SJCRH30 (cell line): ENCODE measurements around the gene CD72. TPM values are rescaled to one million over a fixed set of nuclear protein-coding genes. Genes with fewer than 3 reads are reported as not detected.
"Not testable (repeated sequence)": the region's sequence is repeated elsewhere in the genome, so short reads cannot be mapped to it uniquely, and the experiment has no call there.

Experiments
- DNase-seq, 2 experiments: peaks; one replicate each; pipeline ENCODE4 v3.0.0-alpha.2; 2015 to 2020
- H3K27ac ChIP-seq: fragments of 250-450 bp; sonication (Bioruptor Pico); 2 replicates; pipeline ENCODE4 v1.5.1; 2020; ENCODE audit warnings: mild to moderate bottlenecking, moderate library complexity
- H3K27me3 ChIP-seq: fragments of 250-450 bp; sonication (Bioruptor Pico); 2 replicates; pipeline ENCODE4 v1.5.1; 2020; ENCODE audit warnings: mild to moderate bottlenecking, moderate library complexity
- H3K36me3 ChIP-seq: fragments of 250-450 bp; sonication (Bioruptor Pico); 2 replicates; pipeline ENCODE4 v1.5.1; 2020; ENCODE audit warnings: mild to moderate bottlenecking, moderate library complexity
- H3K4me1 ChIP-seq: fragments of 250-450 bp; sonication (Bioruptor Pico); 2 replicates; pipeline ENCODE4 v1.5.1; 2020; ENCODE audit warnings: mild to moderate bottlenecking, moderate library complexity
- H3K4me3 ChIP-seq: fragments of 250-450 bp; sonication (Bioruptor Pico); 2 replicates; pipeline ENCODE4 v1.5.1; 2020; ENCODE audit warnings: mild to moderate bottlenecking, moderate library complexity
- H3K9me3 ChIP-seq: fragments of 250-450 bp; sonication (Bioruptor Pico); replicated peaks from 2 replicates; pipeline ENCODE4 v1.5.1; 2020; ENCODE audit warnings: mild to moderate bottlenecking, moderate library complexity
- total RNA-seq: library from RNA; depleted of rRNA; stranded (reverse); fragments of >200 nt; shearing (Covaris generic); gene quantifications from 2 replicates; pipeline ENCODE4 v1.2.3, GENCODE V29; 2014

The CD72 gene
- total RNA-seq, 1 experiment from 2014 or later: not detected

DNA sequence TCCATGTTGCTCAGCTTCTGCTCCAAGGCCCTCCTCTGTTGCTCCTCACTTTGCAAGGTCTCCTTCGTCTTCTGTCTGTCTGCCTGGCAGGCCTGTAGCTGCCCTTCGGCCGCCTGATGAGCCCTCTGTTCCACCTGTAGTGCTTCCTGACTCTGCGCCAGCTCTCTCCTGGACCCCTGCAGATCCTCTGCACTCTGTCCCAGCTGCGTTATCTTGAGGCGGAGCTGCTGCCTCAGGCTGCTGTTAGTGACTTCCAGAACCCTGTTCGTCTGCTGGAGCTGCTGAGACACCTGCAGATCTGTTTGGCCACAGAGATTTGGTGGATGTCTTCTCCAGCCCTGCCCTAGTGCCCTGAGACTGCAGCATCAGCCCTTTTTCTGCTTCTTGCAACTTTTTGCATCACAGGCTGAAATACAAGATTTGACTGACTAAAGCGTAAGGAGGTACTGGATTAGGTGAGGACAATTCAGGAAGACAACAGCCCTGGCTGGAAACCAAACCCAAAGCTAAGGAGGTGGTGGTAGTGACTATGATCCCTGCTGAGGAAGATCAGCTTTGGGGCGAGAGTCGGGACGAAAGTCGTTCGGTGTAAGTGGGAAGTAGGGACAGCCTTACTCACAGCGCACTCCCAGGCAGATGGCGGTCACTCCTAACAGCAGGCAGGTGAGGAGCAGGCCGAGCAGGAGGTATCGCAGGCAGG lies 2.1 kb downstream of the CD72 start:
- no peak overlapping the region for H3K27ac ChIP-seq
- H3K36me3 ChIP-seq: no peaks in the 10 kb centered on the region
- no peak overlapping the region for H3K4me3 ChIP-seq
- H3K27me3 ChIP-seq: no peaks in the 10 kb centered on the region
- DNase-seq: no peak
- no peaks in the 10 kb centered on the region for H3K9me3 ChIP-seq
- peaks cover 4% of the 10 kb centered on the region; the same call in 1 of the 2 replicates for H3K4me1 ChIP-seq

DNA sequence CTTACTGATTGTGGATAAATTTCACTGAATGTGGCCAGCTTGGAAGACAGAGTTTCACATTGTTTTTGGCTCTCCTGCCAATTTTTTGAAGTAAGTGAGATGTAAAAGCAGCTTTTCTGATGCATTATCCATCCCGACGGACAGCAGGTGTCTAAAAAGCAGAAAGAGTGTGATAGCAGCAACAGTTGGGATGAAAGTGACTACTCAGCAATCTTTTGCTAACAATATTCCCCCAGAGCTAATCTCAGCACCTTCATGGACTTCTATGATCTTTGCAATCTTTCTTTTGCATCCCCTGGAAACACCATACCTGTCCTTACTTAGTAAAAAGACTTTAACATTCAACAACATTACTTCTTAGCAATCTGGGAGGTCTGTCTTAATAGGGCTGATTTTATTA lies 5.4 kb downstream of the CD72 start:
- no peak for DNase-seq
- no peak overlapping the region for H3K27ac ChIP-seq
- H3K36me3 ChIP-seq: no peaks in the 10 kb centered on the region
- H3K4me1 ChIP-seq: no peaks in the 10 kb centered on the region
- H3K4me3 ChIP-seq: no peak overlapping the region
- no peaks in the 10 kb centered on the region for H3K9me3 ChIP-seq
- no peaks in the 10 kb centered on the region for H3K27me3 ChIP-seq

DNA sequence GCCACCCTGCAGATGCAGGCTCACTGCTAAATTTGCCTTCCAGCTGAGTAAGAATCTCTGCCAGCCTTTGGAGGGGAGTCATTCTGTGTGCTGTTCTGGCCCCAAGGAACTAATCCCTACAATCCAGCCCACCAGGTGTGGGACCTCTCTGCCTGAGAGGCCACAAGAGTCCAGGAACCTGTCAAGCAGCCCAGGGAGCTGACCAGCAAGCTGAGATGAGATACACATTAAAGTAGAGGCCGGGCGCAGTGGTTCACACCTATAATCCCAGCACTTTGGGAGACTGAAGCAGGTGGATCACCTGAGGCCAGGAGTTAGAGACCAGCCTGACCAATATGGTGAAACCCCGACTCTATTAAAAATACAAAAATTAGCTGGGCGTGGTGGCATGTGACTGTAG lies 6.1 kb downstream of the CD72 start:
- DNase-seq, H3K4me1 ChIP-seq, H3K27me3 ChIP-seq, H3K4me3 ChIP-seq, H3K27ac ChIP-seq, H3K9me3 ChIP-seq, H3K36me3 ChIP-seq: not testable (repeated sequence)

DNA sequence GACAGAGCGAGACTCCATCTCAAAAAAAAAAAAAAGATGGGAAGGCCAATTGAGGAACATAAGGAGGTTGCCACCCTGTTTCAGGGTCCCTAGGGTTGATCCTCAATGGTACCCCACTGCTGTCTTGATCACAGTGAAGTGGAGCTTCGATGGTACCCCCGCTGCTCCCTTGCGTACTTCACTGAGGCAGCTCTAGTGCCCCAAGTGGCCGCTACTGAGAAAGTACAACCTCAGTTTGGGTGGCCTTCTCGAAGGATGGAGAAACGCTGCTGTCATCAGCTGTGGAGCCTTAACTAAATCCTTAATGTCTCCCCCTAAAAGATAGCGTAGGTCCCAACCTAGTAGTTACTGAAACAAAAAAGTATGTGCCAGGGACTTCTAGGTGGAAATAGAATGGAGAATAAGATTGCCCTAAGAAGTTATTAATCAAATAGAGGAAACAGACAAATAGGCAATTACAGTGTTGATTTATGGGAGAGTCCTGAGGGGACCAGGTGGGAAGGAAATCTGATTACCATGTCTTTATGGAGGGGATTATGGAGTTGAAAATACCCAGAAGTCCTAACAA lies 6.9 kb downstream of the CD72 start:
- no peak overlapping the region for H3K27ac ChIP-seq
- 0 out of 2 replicates have a peak, but pooled peaks cover 2% of the 10 kb centered on the region for H3K4me1 ChIP-seq
- no peak overlapping the region for H3K4me3 ChIP-seq
- H3K36me3 ChIP-seq: no peaks in the 10 kb centered on the region
- no peaks in the 10 kb centered on the region for H3K9me3 ChIP-seq
- peak in 1 of 2 experiments; percentile 46 for DNase-seq
- no peaks in the 10 kb centered on the region for H3K27me3 ChIP-seq

DNA sequence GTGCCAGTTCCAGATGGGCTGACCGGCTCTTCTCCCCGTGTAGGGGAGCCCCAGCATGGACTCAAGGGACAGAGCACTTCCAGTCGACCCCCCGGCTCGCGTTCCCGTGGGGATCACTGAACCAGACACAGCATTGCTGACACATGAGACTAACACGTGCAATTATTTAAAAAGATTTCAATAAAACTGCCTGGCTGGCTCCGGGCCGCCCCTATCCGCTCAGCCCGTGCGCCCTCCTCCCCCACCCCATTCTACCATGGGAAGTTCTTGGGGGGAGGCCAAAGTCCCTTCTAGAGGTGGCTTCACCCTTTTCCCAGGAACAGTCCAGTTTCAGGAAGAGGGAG lies 8.4 kb downstream of the CD72 start:
- H3K4me3 ChIP-seq: no peak overlapping the region
- H3K4me1 ChIP-seq: 0 out of 2 replicates have a peak, but pooled peaks cover 4% of the 10 kb centered on the region
- H3K27ac ChIP-seq: no peak overlapping the region
- DNase-seq: no peak
- H3K27me3 ChIP-seq: no peaks in the 10 kb centered on the region
- no peaks in the 10 kb centered on the region for H3K9me3 ChIP-seq
- no peaks in the 10 kb centered on the region for H3K36me3 ChIP-seq

DNA sequence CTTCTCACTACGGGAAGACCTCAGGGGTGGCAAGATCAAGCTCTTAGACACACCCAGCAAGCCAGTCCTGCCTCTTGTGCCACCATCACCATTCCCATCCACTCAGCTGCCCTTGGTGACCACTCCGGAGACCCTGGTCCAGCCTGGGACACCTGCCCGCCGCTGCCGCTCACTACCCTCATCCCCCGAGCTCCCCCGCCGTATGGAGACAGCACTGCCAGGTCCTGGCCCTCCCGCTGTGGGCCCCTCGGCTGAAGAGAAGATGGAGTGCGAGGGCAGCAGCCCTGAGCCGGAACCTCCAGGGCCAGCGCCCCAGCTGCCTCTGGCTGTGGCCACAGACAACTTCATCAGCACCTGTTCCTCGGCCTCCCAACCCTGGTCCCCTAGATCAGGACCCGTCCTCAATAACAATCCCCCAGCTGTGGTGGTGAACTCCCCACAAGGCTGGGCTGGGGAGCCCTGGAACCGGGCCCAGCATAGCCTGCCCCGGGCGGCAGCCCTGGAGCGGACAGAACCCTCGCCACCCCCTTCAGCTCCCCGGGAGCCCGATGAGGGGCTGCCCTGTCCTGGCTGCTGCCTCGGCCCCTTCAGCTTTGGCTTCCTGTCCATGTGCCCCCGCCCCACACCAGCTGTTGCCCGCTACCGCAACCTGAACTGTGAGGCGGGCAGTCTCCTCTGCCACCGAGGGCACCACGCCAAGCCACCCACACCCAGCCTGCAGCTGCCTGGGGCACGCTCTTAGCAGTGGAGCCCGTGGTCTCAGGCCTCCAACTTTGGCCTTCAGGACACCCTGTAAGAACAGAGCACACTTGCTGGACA lies 9.0 kb downstream of the CD72 start:
- H3K4me3 ChIP-seq: no peak overlapping the region
- H3K27me3 ChIP-seq: no peaks in the 10 kb centered on the region
- no peaks in the 10 kb centered on the region for H3K9me3 ChIP-seq
- peak; percentile 35 to 36 for DNase-seq
- 0 out of 2 replicates have a peak, but pooled peaks cover 4% of the 10 kb centered on the region for H3K4me1 ChIP-seq
- peak overlapping the region; percentile 36 for H3K27ac ChIP-seq
- no peaks in the 10 kb centered on the region for H3K36me3 ChIP-seq

DNA sequence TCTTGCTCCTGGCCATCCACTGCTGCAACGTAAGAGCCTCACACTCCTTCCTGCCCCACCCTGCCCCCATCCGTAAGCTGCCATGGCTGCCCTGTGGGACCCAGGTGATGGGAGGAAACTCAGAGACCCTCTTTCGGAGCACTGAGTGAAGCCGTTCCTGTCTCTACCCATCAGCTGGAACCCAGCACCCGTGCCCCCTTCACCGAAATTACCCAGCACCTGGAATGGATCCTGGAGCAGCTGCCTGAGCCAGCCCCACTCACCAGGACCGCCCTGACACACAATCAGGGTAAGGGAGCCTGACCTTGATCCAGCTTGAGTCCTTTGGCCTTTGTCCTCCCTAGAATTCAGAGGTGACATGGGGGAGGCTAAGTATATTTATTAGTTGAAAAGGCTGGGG lies 10.0 kb downstream of the CD72 start:
- H3K4me1 ChIP-seq: 0 out of 2 replicates have a peak, but pooled peaks cover 4% of the 10 kb centered on the region
- H3K9me3 ChIP-seq: no peaks in the 10 kb centered on the region
- no peaks in the 10 kb centered on the region for H3K27me3 ChIP-seq
- DNase-seq: no peak
- H3K27ac ChIP-seq: no peak overlapping the region
- no peaks in the 10 kb centered on the region for H3K36me3 ChIP-seq
- no peak overlapping the region for H3K4me3 ChIP-seq

DNA sequence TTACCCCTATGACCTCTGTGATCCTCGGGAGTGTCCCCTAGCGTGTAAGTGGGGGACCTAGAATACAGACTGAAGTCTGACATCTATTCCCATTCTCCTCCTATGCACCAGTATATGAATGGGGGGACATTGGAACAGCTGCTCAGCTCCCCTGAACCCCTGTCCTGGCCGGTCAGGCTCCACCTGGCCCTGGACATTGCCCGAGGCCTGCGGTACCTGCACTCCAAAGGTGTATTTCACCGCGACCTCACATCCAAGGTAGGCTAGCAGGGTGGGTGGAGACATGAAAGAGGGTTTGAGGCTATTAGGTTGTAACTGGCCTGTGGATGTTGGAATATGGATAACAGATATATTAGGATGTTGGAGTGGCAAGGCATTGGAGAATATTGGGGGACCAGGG lies 11.5 kb downstream of the CD72 start:
- H3K4me1 ChIP-seq: 0 out of 2 replicates have a peak, but pooled peaks cover 4% of the 10 kb centered on the region
- DNase-seq: no peak
- H3K4me3 ChIP-seq: no peak overlapping the region
- H3K9me3 ChIP-seq: no peaks in the 10 kb centered on the region
- H3K36me3 ChIP-seq: no peaks in the 10 kb centered on the region
- H3K27me3 ChIP-seq: no peaks in the 10 kb centered on the region
- H3K27ac ChIP-seq: no peak overlapping the region

DNA sequence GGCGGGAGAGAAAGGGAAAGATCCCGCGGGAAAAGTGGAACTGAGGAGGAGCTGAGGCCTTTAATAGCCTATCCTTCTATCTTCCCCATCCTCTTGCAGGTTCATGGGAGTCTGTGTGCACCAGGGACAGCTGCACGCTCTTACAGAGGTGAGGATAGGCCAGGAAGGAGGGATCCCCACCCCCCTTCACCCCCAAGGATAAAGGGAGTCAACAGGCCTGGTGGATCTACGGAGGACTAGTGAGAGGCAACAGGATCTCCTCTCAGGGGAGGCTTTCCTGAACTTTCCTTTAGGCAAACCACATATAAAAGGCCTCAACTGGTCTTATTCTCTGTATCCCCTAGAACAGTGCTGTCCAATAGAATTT lies 12.1 kb downstream of the CD72 start:
- H3K9me3 ChIP-seq: no peaks in the 10 kb centered on the region
- H3K4me1 ChIP-seq: 0 out of 2 replicates have a peak, but pooled peaks cover 4% of the 10 kb centered on the region
- H3K4me3 ChIP-seq: peak overlapping the region; percentile 71
- no peaks in the 10 kb centered on the region for H3K27me3 ChIP-seq
- H3K27ac ChIP-seq: no peak overlapping the region
- peak; percentile 32 to 54 for DNase-seq
- no peaks in the 10 kb centered on the region for H3K36me3 ChIP-seq

DNA sequence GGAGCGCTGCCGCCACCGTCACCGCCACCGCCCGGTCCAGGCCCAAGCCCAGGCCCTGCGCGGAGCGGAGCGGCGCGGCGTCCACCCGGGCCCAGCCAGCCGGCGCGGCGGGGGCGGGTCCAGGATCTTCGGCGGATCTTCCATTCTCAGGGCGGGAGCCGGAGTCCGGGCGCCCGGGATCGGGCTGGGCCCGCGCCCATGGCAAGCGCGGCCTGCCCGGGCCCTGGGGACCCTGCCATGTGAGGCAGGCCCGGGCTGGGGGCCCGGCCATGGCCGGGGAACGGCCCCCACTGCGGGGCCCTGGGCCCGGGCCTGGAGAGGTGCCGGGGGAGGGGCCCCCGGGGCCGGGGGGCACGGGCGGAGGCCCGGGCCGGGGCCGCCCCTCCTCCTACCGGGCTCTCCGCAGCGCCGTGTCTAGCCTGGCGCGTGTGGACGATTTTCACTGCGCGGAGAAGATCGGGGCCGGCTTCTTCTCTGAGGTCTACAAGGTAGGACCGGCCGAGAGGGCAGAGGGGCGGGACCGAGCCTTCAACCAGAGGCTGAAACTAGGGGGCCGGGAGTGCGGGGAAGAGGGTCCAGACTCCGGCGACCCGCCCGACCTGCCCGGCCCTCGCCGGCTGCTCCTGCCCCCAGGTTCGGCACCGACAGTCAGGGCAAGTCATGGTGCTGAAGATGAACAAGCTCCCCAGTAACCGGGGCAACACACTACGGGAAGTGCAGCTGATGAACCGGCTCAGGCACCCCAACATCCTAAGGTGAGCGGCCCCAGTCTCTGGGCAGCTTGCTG lies 12.7 kb downstream of the CD72 start:
- Histone ChIP-seq H3K9me3 (no peaks in the 10 kb centered on the region), H3K4me1 (0 out of 2 replicates have a peak, but pooled peaks cover 4% of the 10 kb centered on the region), H3K36me3 (no peaks in the 10 kb centered on the region), H3K4me3 (peak overlapping the region; percentile 71), H3K27ac (no peak overlapping the region), H3K27me3 (no peaks in the 10 kb centered on the region)
- peak; percentile 22 to 25 for DNase-seq

DNA sequence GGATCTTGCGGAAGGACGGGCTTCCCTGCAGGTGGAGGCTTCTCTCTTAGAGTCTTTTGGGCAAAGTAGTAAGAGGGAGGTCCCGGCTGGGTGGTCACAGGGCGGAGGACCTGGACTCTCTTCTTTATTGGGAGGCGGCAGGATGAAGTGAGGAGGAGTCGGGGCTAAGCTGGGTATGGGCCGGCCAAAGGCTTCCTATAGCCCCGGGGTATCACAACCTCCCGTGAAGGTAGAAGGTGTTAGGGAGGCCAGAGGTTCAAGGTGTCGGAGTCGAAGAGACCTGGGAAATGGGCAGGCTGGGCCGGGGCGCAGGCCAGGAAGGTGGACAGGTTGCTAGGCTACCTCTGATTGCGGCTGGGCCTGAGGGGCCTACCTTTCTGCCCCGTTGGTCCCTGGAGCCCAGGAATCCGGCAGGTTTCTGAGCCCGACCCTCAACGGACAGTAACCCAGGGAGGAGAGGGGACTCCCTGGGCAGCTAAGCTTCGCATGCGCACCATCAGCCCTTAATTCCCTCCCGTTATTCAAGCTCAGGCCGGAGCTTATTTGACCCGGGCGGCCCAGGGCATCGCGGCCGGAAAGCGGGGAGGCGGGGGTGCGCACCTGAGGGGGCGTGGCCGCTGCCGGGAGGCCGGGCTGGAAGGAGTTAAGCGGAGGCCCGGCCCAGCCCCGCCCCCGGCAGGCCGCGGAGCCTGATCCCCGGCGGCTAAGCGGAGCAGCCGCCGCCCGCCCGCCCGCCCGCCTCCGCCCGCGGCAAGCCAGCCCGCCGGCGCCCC lies 13.4 kb downstream of the CD72 start, which contains the start of gene TESK1:
Gene TESK1, plus strand, starts transcription at position 685 of the 773 bp plus-strand sequence. CDS start 358 bp downstream, outside the sequence.
- Histone ChIP-seq H3K4me1 (0 out of 2 replicates have a peak, but pooled peaks cover 4% of the 10 kb centered on the region), H3K36me3 (no peaks in the 10 kb centered on the region), H3K27ac (no peak within 1 kb of the TSS), H3K4me3 (peak within 1 kb of the TSS; percentile 71), H3K9me3 (no peaks in the 10 kb centered on the region), H3K27me3 (no peaks in the 10 kb centered on the region)
- DNase-seq: peak; percentile 66 to 69

DNA sequence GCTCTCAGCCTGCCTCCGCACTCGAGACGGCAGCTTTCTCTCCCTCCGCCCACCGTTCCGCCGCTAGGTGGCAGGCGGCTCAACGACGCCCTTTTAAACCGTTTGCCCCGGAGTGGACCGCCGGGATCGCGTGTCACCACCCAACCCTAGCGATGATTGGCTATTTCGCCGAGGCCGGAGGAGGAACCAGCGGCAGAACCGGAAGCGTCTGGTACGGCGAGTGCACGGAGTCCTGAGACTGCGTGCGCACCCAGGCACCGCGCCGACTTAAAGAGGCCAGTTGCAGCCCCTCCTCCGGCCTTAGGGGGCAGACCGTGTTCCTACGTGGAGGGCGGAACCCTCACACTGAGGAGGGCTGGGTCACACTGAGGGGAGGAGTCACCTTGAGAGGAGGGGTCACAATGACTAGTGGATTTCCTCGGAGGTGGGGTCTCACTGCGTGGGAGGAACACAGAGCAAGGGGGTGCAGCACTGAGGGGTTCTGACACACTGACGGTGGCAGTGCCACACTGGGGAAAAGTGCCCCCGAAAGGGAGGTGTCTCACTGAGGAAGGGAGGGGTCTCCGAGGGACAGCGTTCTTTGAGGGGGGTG lies 14.1 kb downstream of the CD72 start:
- H3K4me1 ChIP-seq: 0 out of 2 replicates have a peak, but pooled peaks cover 4% of the 10 kb centered on the region
- H3K9me3 ChIP-seq: no peaks in the 10 kb centered on the region
- H3K36me3 ChIP-seq: no peaks in the 10 kb centered on the region
- DNase-seq: peak; percentile 99
- no peak overlapping the region for H3K27ac ChIP-seq
- no peaks in the 10 kb centered on the region for H3K27me3 ChIP-seq
- H3K4me3 ChIP-seq: peak overlapping the region; percentile 71

DNA sequence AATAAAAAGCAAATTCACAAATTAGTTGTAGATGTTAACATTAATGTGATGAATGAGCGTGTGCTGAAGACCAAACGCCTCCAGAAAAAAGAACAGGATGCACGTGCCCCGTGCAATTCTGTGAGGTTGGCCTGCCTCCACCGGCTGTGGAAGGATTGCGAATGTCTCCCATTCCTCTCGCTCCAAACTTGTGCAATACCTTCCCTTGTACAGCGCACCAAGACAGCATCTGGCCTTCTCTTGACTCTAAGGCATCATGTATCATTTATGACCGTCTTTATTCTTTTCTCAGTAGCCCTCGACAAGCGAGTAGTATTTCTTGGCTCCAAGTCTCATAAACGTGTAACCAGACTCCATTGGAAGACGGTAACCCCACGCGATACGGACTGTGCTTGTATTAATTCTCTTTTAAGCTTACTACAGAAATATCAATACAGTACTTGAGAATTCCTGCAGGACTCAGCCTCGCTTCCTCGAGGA lies 14.7 kb downstream of the CD72 start:
- H3K27ac ChIP-seq: no peak overlapping the region
- DNase-seq: peak in 1 of 2 experiments; percentile 21

More for the DNA sequence above, 14.7 kb downstream of the CD72 start:
- no peaks in the 10 kb centered on the region for H3K27me3 ChIP-seq
- H3K4me1 ChIP-seq: 0 out of 2 replicates have a peak, but pooled peaks cover 4% of the 10 kb centered on the region
- H3K9me3 ChIP-seq: no peaks in the 10 kb centered on the region
- no peaks in the 10 kb centered on the region for H3K36me3 ChIP-seq
- H3K4me3 ChIP-seq: peak overlapping the region; percentile 51
